ENCODE measurements around the gene RBM15B. TPM values are rescaled to one million over a fixed set of nuclear protein-coding genes. Genes with fewer than 3 reads are reported as not detected.

Gene RBM15B
- polyA plus RNA-seq, 1 experiment: 11.9 TPM

GRCh38 chr3:51388286-51389029, 2.6 kb upstream of the RBM15B start:
- POLR2A ChIA-PET: no interaction called here
- H3K4me3 ChIP-seq (ENCODE audit: low read depth, low read length): no peak overlapping the region
- peak; percentile 25; the same call in 1 of the 2 replicates for TF ChIP-seq CTCF (IDR thresholded peaks at IDR 0.05; ENCODE audit: insufficient read depth, low read depth, low read length)
- H3K27me3 ChIP-seq (ENCODE audit: control insufficient read depth, insufficient read depth, low read length): no peaks in the 10 kb centered on the region
- CTCF ChIA-PET: interaction anchor here (0.6 to 3.8 kb wide), 23 partner anchors 7 to 1042 kb away, joined by 3 to 34 read pairs (median 5); partner anchors contain the start of genes DCAF1 and MAPKAPK3
- no peak for DNase-seq (ENCODE audit: low read depth)
- H3K36me3 ChIP-seq (ENCODE audit: control insufficient read depth, insufficient read depth, low read length): peaks cover 12% of the 10 kb centered on the region

GRCh38 chr3:51389423-51390183, 1.5 kb upstream of the RBM15B start:
- peak; percentile 87 for TF ChIP-seq CTCF (IDR thresholded peaks at IDR 0.05; ENCODE audit: insufficient read depth, low read depth, low read length)
- peaks cover 18% of the 10 kb centered on the region for H3K36me3 ChIP-seq (ENCODE audit: control insufficient read depth, insufficient read depth, low read length)
- no peak for DNase-seq (ENCODE audit: low read depth)
- H3K27me3 ChIP-seq (ENCODE audit: control insufficient read depth, insufficient read depth, low read length): no peaks in the 10 kb centered on the region
- POLR2A ChIA-PET: no interaction called here
- H3K4me3 ChIP-seq (ENCODE audit: low read depth, low read length): no peak overlapping the region
- CTCF ChIA-PET: interaction anchor here (0.6 to 3.8 kb wide), 34 partner anchors 8 to 1043 kb away, joined by 3 to 34 read pairs (median 4); partner anchors contain the start of genes CISH, DCAF1 and MAPKAPK3

GRCh38 chr3:51390246-51391074, 625 bp upstream of the RBM15B start:
- DNase-seq (ENCODE audit: low read depth): no peak
- TF ChIP-seq CTCF (IDR thresholded peaks at IDR 0.05; ENCODE audit: insufficient read depth, low read depth, low read length): no peak; the same call in 1 of the 2 replicates
- H3K4me3 ChIP-seq (ENCODE audit: low read depth, low read length): peak overlapping the region; percentile 12
- H3K36me3 ChIP-seq (ENCODE audit: control insufficient read depth, insufficient read depth, low read length): peaks cover 19% of the 10 kb centered on the region
- CTCF ChIA-PET: interaction anchor here (0.7 to 3.8 kb wide), 29 partner anchors 7 to 810 kb away, joined by 3 to 34 read pairs (median 3); partner anchors contain the start of genes CISH, MAPKAPK3, PARP3 and RRP9
- H3K27me3 ChIP-seq (ENCODE audit: control insufficient read depth, insufficient read depth, low read length): no peaks in the 10 kb centered on the region
- POLR2A ChIA-PET: no interaction called here

- ChIA-PET POLR2A (no interaction called here), CTCF (interaction anchor here (1.1 kb wide), 1 partner anchor 550 kb away, joined by 3 read pairs; the partner anchor contains the start of genes PARP3 and RRP9)
- Histone ChIP-seq H3K27me3 (ENCODE audit: control insufficient read depth, insufficient read depth, low read length) (no peaks in the 10 kb centered on the region), H3K36me3 (ENCODE audit: control insufficient read depth, insufficient read depth, low read length) (peaks cover 23% of the 10 kb centered on the region), H3K4me3 (ENCODE audit: low read depth, low read length) (peak overlapping the region; percentile 68)
- no peak for TF ChIP-seq CTCF (IDR thresholded peaks at IDR 0.05; ENCODE audit: insufficient read depth, low read depth, low read length)
- no peak for DNase-seq (ENCODE audit: low read depth)
Observed at GRCh38 chr3:51391566-51392354, 675 bp downstream of the RBM15B start.

All from BJ (cell line).